ENCODE measurements around the gene GVQW3.

DNA sequence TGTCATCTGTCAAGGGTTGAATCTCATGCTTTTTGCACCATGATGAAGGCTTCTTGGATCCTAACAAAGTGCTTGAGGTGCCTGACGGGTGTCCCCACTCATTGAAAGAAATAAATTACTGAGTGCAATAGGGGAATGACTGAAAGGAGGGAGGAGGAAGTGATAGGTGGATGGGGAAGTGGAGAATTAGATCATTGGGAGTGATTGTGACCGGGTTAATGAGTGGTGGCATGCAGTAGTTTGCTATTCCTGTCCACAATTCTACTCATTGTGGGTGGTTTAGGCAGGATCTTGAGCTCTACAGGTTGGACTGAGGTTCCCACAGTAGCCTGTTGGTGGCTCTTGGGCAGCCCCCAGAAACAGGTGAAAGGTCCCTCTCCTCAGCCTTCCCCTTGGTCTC lies 44.5 kb upstream of the GVQW3 start:
- TF ChIP-seq ZFX (IDR thresholded peaks at IDR 0.05) (no peak), CTCF (conservative IDR thresholded peaks at IDR 0.05) (no peak)

All from C4-2B (cell line).